CD8-positive, alpha-beta memory T cell (primary cell): Measurements from ENCODE around the gene SH3PXD2B. TPM values are rescaled to one million over a fixed set of nuclear protein-coding genes. Genes with fewer than 3 reads are reported as not detected.
A peak's percentile ranks its signal among the peaks of the same experiment; 100 is the strongest.

Experiments used
- CTCF ChIA-PET: fragments of 350-600 bp; sonication (Branson Sonifier 250); formaldehyde crosslinking; loops from one replicate; lab custom pipeline; 2021; ENCODE audit warnings: antibody characterized with exemption; lab: Charles Lee
- POLR2A ChIA-PET: fragments of 350-600 bp; sonication (Branson Sonifier 250); formaldehyde crosslinking; loops from one replicate; lab custom pipeline; 2021; ENCODE audit warnings: antibody characterized with exemption; lab: Charles Lee
- DNase-seq, 5 donors: peaks; one replicate each; pipeline versions ENCODE4 v3.0.0 to v3.0.0-alpha.2; 2020 to 2022; ENCODE audit warnings: mixed read lengths in 1 of 5
- H3K27ac ChIP-seq: one replicate; pipeline ENCODE4 v1.7.0; 2013; ENCODE audit warnings: low read depth, mild to moderate bottlenecking, low read length, moderate library complexity
- H3K27me3 ChIP-seq: 2 replicates; pipeline ENCODE4 v1.7.0; 2013; ENCODE audit warnings: low read length, mild to moderate bottlenecking; ENCODE audit not compliant: insufficient read depth, poor library complexity, severe bottlenecking
- H3K36me3 ChIP-seq: 2 replicates; pipeline ENCODE4 v1.7.0; 2013; ENCODE audit warnings: mild to moderate bottlenecking, low read length, moderate library complexity; ENCODE audit not compliant: insufficient read depth
- H3K4me1 ChIP-seq: 2 replicates; pipeline ENCODE4 v1.7.0; 2013; ENCODE audit warnings: mild to moderate bottlenecking, low read length, moderate library complexity; ENCODE audit not compliant: insufficient read depth
- H3K4me3 ChIP-seq: 2 replicates; pipeline ENCODE4 v1.7.0; 2013; ENCODE audit warnings: mild to moderate bottlenecking, low read length
- H3K9me3 ChIP-seq: 2 replicates; pipeline ENCODE4 v1.7.0; 2013; ENCODE audit warnings: mild to moderate bottlenecking, low read length
- H3K27ac Mint-ChIP-seq, 8 donors: one replicate each; pipeline ENCODE4 v1.8.0; 2020 to 2021; ENCODE audit warnings: mixed read lengths in 8 of 8, mild to moderate bottlenecking in 6 of 8, inconsistent platforms in 3 of 8, moderate library complexity in 3 of 8
- H3K27me3 Mint-ChIP-seq, 2 donors: one replicate each; pipeline ENCODE4 v1.8.0; 2020 to 2021; ENCODE audit warnings: mixed read lengths in 2 of 2, mild to moderate bottlenecking in 1 of 2, moderate library complexity in 1 of 2
- H3K36me3 Mint-ChIP-seq, 3 donors: one replicate each; pipeline ENCODE4 v1.8.0; 2020 to 2021; ENCODE audit warnings: mixed read lengths in 3 of 3, inconsistent platforms in 1 of 3, mild to moderate bottlenecking in 1 of 3
- H3K4me1 Mint-ChIP-seq, 3 donors: one replicate each; pipeline ENCODE4 v1.8.0; 2020 to 2021; ENCODE audit warnings: mixed read lengths in 3 of 3, inconsistent platforms in 1 of 3, mild to moderate bottlenecking in 1 of 3
- H3K4me3 Mint-ChIP-seq, 7 donors: one replicate each; pipeline ENCODE4 v1.8.0; 2020 to 2021; ENCODE audit warnings: mixed read lengths in 7 of 7, mild to moderate bottlenecking in 6 of 7, moderate library complexity in 4 of 7, inconsistent platforms in 2 of 7
- H3K9me3 Mint-ChIP-seq, 5 donors: one replicate each; pipeline ENCODE4 v1.8.0; 2020 to 2022; ENCODE audit warnings: mixed read lengths in 5 of 5, mild to moderate bottlenecking in 3 of 5, moderate library complexity in 2 of 5, inconsistent platforms in 1 of 5
- polyA plus RNA-seq: library from polyadenylated mRNA; unstranded; fragments of 300-500 nt; fragmentation: Illumina TruSeq; gene quantifications from one replicate; pipeline ENCODE4 v1.2.3, GENCODE V29; 2021
- total RNA-seq, 2 experiments: library from RNA; stranded (reverse); gene quantifications; one replicate each; pipeline ENCODE4 v1.2.3, GENCODE V29; 2021

Gene SH3PXD2B
- total and polyA plus RNA-seq, 3 experiments from 2014 or later = 0.09 to 0.15 TPM; not detected in 1

DNA sequence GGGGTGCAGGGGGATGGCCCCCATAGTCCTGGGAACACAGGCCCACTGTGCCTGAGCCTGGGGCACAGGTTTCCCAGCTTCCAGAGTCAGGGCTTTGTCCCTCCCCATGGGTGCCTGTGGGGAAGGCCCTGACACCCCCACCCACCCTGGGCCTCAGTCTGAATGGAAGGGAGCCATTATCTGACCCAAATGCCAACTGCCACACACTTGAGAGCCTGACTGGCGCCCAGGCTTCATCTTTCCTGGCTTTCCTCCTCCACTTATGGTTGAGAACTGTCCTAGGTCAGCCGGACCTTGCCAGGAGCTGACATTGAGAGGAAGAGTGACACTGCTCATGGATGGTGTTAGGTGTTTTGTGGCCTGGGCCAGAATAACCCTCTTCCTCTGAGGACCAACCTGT is 24.0 kb downstream of the SH3PXD2B start:
- no peaks in the 10 kb centered on the region for H3K4me1 ChIP-seq
- H3K27me3 ChIP-seq = no peaks in the 10 kb centered on the region
- no peak overlapping the region for H3K4me3 ChIP-seq
- no peak overlapping the region for H3K4me3 Mint-ChIP-seq
- H3K27ac Mint-ChIP-seq = no peak overlapping the region
- H3K36me3 Mint-ChIP-seq = no peaks in the 10 kb centered on the region
- H3K9me3 ChIP-seq = no peaks in the 10 kb centered on the region
- H3K36me3 ChIP-seq = no peaks in the 10 kb centered on the region
- POLR2A ChIA-PET = no interaction called here
- peaks cover 0 to 40% of the 10 kb centered on the region in 2 donors for H3K27me3 Mint-ChIP-seq
- H3K4me1 Mint-ChIP-seq = no peaks in the 10 kb centered on the region
- no peak for DNase-seq
- H3K27ac ChIP-seq = no peak overlapping the region
- CTCF ChIA-PET = no interaction called here
- no peaks in the 10 kb centered on the region for H3K9me3 Mint-ChIP-seq

DNA sequence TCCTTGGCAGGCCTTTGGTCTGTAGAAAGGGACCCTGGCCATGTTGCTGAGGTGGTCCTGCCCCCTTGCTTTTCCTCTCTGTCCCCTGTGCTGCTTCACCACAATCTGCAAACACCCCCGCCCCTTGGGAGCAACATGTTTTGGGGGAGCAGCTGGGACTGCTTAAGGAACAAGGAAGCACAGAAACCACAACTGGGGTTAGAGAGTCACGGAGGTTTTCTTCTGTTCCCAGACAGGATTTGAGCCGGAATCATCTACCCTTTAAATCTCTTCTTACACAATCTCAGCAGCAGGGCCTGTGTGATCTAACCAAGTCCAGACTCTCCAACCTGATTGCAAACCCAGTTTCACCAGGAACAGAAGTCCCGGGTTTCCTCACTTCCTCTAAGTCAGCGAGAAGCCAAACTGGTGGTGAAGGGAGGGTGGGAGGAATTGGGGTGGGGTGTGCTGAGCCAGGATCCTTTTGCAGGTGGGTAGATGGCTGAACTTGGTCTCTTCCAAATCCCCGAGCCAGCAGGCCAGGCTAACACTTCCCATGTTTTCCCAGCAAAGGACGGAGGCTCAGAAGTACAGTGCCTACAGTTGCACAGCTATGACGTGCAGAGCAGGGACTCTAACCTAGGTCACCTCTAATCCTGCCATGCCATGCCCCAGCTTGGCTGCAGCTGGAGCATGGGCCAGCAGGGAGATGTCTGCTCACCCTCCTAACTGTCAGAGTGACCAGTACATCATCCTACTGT is 25.0 kb downstream of the SH3PXD2B start:
- ChIA-PET POLR2A (no interaction called here), CTCF (no interaction called here)
- H3K4me3 ChIP-seq = no peak overlapping the region
- Mint-ChIP-seq H3K4me1 (no peaks in the 10 kb centered on the region), H3K27me3 (peaks cover 6 to 43% of the 10 kb centered on the region in 2 donors), H3K4me3 (no peak overlapping the region), H3K27ac (peak overlapping the region in 1 of 8 donors; percentile 82), H3K9me3 (no peaks in the 10 kb centered on the region), H3K36me3 (no peaks in the 10 kb centered on the region)
- H3K9me3 ChIP-seq = no peaks in the 10 kb centered on the region
- no peak overlapping the region for H3K27ac ChIP-seq
- DNase-seq = no peak
- H3K36me3 ChIP-seq = no peaks in the 10 kb centered on the region
- H3K27me3 ChIP-seq = no peaks in the 10 kb centered on the region
- no peaks in the 10 kb centered on the region for H3K4me1 ChIP-seq

DNA sequence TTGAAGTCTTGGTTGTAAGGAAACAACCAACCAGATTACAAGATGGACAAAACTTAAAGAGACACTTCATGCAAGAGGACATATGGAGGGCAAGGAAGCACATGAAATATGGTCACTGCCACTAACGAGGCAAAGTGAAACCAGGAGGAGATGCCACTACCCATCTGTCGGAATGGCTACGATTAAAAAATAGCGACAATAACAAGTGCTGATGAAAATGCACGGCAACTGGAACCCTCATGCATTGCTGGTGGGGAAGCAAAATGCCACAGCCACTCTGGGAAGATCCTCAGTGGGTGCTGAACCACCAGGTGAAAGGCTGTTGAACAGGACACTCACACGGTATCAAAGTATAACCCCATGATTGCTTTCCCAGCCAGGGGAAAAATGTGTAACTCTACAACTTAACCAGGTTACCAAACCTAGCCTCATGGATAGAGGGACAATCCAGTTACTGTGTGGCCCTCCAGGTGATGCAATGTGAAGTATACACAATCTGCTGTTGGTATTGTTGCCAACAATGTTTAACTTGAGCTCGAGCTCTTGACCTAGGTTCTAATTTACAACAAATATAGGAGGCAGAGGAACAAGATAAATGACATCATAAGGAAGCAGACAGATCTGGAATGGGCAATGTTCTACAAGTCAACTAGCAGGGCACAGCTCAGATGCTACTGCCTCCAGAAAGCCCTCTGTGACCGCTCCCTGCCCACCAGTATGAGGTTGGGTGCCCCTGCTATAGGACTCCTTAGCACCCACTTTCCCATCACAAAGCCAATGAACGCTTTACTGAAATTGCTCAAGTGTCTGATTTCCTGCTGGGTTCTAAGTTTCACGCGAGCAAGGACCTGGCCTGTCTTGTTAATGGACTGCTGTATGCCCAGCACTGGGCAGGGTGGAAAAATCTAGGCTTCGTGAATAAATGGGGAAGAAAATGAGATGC is 25.8 kb downstream of the SH3PXD2B start:
- H3K27ac ChIP-seq = no peak overlapping the region
- ChIA-PET POLR2A (no interaction called here), CTCF (no interaction called here)
- no peak for DNase-seq
- Mint-ChIP-seq H3K36me3 (no peaks in the 10 kb centered on the region), H3K9me3 (no peaks in the 10 kb centered on the region), H3K4me3 (no peak overlapping the region), H3K27me3 (peaks cover 6 to 45% of the 10 kb centered on the region in 2 donors), H3K27ac (no peak overlapping the region), H3K4me1 (no peaks in the 10 kb centered on the region)
- no peaks in the 10 kb centered on the region for H3K4me1 ChIP-seq
- H3K36me3 ChIP-seq = no peaks in the 10 kb centered on the region
- no peaks in the 10 kb centered on the region for H3K9me3 ChIP-seq
- H3K4me3 ChIP-seq = no peak overlapping the region
- no peaks in the 10 kb centered on the region for H3K27me3 ChIP-seq

GRCh38 chr5:172427202-172427601 is 27.1 kb downstream of the SH3PXD2B start:
- Histone ChIP-seq H3K27me3 (no peaks in the 10 kb centered on the region), H3K9me3 (no peaks in the 10 kb centered on the region), H3K27ac (no peak overlapping the region), H3K4me3 (no peak overlapping the region), H3K36me3 (no peaks in the 10 kb centered on the region), H3K4me1 (no peaks in the 10 kb centered on the region)
- Mint-ChIP-seq H3K36me3 (no peaks in the 10 kb centered on the region), H3K4me1 (no peaks in the 10 kb centered on the region), H3K4me3 (no peak overlapping the region), H3K27ac (no peak overlapping the region), H3K27me3 (peaks cover 6 to 42% of the 10 kb centered on the region in 2 donors), H3K9me3 (no peaks in the 10 kb centered on the region)
- no peak for DNase-seq
- ChIA-PET POLR2A (no interaction called here), CTCF (no interaction called here)

- Histone ChIP-seq H3K27ac (no peak overlapping the region), H3K27me3 (no peaks in the 10 kb centered on the region), H3K9me3 (no peaks in the 10 kb centered on the region), H3K4me1 (no peaks in the 10 kb centered on the region), H3K36me3 (no peaks in the 10 kb centered on the region), H3K4me3 (no peak overlapping the region)
- Mint-ChIP-seq H3K9me3 (no peaks in the 10 kb centered on the region), H3K4me1 (no peaks in the 10 kb centered on the region), H3K27me3 (peaks cover 6 to 38% of the 10 kb centered on the region in 2 donors), H3K27ac (no peak overlapping the region), H3K4me3 (no peak overlapping the region), H3K36me3 (no peaks in the 10 kb centered on the region)
- ChIA-PET POLR2A (no interaction called here), CTCF (no interaction called here)
- no peak for DNase-seq
Observed at GRCh38 chr5:172426086-172426485, 28.2 kb downstream of the SH3PXD2B start.

DNA sequence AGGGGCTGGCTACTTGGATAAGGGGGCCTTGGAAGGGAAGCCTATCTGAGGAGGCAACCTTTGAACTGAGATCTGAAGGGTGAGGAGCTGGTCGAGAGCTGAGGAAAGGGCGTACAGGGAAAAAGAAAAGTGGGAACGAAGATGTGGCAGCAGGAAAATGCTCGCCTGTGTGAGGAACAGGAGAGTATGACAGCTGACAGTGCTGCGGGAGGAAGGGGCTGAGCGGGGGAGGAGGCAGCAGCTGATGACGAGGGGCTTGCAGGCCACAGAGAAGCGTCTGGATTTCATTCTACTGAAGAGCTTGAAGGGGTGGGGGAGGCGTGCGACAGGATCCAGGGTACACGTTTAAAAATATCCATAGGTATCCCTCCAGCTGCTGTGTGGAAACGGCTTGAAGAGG is 28.9 kb downstream of the SH3PXD2B start:
- CTCF ChIA-PET = no interaction called here

GRCh38 chr5:172424808-172425207 is 29.5 kb downstream of the SH3PXD2B start:
- CTCF ChIA-PET = interaction anchor here (0.7 kb wide), 1 partner anchor 17 kb away, joined by 3 read pairs; no protein-coding TSS in a partner anchor
- H3K9me3 Mint-ChIP-seq = no peaks in the 10 kb centered on the region

More for the DNA sequence above, 28.9 kb downstream of the SH3PXD2B start:
- Histone ChIP-seq H3K9me3 (no peaks in the 10 kb centered on the region), H3K27ac (no peak overlapping the region), H3K4me3 (no peak overlapping the region), H3K4me1 (no peaks in the 10 kb centered on the region), H3K36me3 (no peaks in the 10 kb centered on the region), H3K27me3 (no peaks in the 10 kb centered on the region)
- no peaks in the 10 kb centered on the region for H3K4me1 Mint-ChIP-seq
- no peak for DNase-seq
- peaks cover 6 to 36% of the 10 kb centered on the region in 2 donors for H3K27me3 Mint-ChIP-seq
- no peak overlapping the region for H3K4me3 Mint-ChIP-seq
- H3K9me3 Mint-ChIP-seq = no peaks in the 10 kb centered on the region
- POLR2A ChIA-PET = no interaction called here
- H3K27ac Mint-ChIP-seq = no peak overlapping the region
- H3K36me3 Mint-ChIP-seq = no peaks in the 10 kb centered on the region

GRCh38 chr5:172424111-172424490 is 30.2 kb downstream of the SH3PXD2B start:
- Mint-ChIP-seq H3K4me1 (no peaks in the 10 kb centered on the region), H3K36me3 (no peaks in the 10 kb centered on the region), H3K27ac (no peak overlapping the region), H3K27me3 (peaks cover 6 to 34% of the 10 kb centered on the region in 2 donors), H3K4me3 (no peak overlapping the region), H3K9me3 (no peaks in the 10 kb centered on the region)
- no peak overlapping the region for H3K27ac ChIP-seq
- no peaks in the 10 kb centered on the region for H3K4me1 ChIP-seq
- no peaks in the 10 kb centered on the region for H3K36me3 ChIP-seq
- no peak for DNase-seq
- no peaks in the 10 kb centered on the region for H3K27me3 ChIP-seq
- ChIA-PET POLR2A (no interaction called here), CTCF (interaction anchor here (0.7 kb wide), 1 partner anchor 16 kb away, joined by 3 read pairs; no protein-coding TSS in a partner anchor)
- H3K4me3 ChIP-seq = no peak overlapping the region
- H3K9me3 ChIP-seq = no peaks in the 10 kb centered on the region

More at GRCh38 chr5:172424808-172425207, 29.5 kb downstream of the SH3PXD2B start:
- no peak for DNase-seq
- no peak overlapping the region for H3K27ac ChIP-seq
- H3K36me3 ChIP-seq = no peaks in the 10 kb centered on the region
- POLR2A ChIA-PET = no interaction called here
- H3K4me3 ChIP-seq = no peak overlapping the region
- Mint-ChIP-seq H3K27me3 (peaks cover 6 to 34% of the 10 kb centered on the region in 2 donors), H3K36me3 (no peaks in the 10 kb centered on the region), H3K4me1 (no peaks in the 10 kb centered on the region), H3K4me3 (no peak overlapping the region), H3K27ac (no peak overlapping the region)
- no peaks in the 10 kb centered on the region for H3K4me1 ChIP-seq
- H3K27me3 ChIP-seq = no peaks in the 10 kb centered on the region
- H3K9me3 ChIP-seq = no peaks in the 10 kb centered on the region
